BE2C (cell line): Measurements from ENCODE around the gene MTHFR.

ENCODE experiments used
- DNase-seq: peaks from one replicate; pipeline ENCODE4 v3.0.0-alpha.2; 2020
- H3K27me3 ChIP-seq: fragments of 250-450 bp; sonication (Bioruptor Pico); 2 replicates; pipeline ENCODE4 v1.5.1; 2020; ENCODE audit warnings: mild to moderate bottlenecking
- H3K36me3 ChIP-seq: fragments of 250-450 bp; sonication (Bioruptor Pico); 2 replicates; pipeline ENCODE4 v1.5.1; 2020; ENCODE audit warnings: mild to moderate bottlenecking
- H3K4me1 ChIP-seq: fragments of 250-450 bp; sonication (Bioruptor Pico); 2 replicates; pipeline ENCODE4 v1.5.1; 2020
- H3K4me3 ChIP-seq: 2 replicates; pipeline ENCODE4 v1.5.1; 2011; ENCODE audit warnings: low read depth, low read length
- H3K9me3 ChIP-seq: fragments of 250-450 bp; sonication (Bioruptor Pico); 2 replicates; pipeline ENCODE4 v1.5.1; 2020
- TF ChIP-seq, protein P1 (sequence below): IDR thresholded peaks from 2 replicates; pipeline ENCODE4 v1.5.1; 2012; ENCODE audit warnings: mild to moderate bottlenecking, low read depth, low read length

The MTHFR gene

DNA sequence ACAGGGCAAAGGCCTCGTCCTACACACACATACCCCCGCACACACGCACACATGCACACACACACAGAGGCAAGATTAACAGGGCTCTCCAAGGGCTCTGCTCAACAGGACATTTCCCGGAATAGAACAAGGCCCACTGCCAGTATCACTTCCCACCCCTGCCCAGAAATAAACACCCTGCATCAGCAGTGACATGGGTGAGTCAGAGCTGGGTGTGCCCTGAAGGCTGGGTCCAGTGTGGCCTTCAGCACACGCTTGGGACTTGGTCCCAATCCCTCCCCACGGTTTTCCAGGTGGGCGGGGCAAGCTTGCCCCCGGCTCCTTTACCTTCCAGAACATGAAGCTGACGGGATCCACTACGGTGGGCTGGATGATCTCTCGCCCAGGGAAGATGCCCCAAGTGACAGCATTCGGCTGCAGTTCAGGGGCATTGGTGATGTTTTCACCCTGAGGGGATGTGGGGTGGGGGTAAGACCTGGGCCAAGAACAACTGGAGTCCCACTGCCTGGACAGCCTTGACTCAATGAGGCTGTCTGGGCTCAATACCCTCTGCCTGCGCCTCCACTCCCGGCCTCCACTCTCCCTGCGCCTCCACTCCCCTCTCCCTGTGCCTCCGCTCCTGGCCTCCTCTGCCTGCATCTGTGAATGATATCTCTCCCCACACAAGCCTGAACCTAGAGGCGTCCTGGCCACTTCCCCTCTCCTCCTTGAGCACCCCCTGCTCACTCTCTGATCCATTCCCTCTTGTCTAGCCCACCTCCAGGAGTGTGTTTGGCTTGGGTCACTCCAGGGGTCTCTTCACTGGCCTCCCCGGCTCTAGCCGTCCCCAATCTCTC lies 14.7 kb downstream of the MTHFR start:
- no peaks in the 10 kb centered on the region for H3K4me1 ChIP-seq
- no peak overlapping the region for H3K4me3 ChIP-seq
- H3K36me3 ChIP-seq, result no peaks in the 10 kb centered on the region
- TF ChIP-seq, protein P1, sequence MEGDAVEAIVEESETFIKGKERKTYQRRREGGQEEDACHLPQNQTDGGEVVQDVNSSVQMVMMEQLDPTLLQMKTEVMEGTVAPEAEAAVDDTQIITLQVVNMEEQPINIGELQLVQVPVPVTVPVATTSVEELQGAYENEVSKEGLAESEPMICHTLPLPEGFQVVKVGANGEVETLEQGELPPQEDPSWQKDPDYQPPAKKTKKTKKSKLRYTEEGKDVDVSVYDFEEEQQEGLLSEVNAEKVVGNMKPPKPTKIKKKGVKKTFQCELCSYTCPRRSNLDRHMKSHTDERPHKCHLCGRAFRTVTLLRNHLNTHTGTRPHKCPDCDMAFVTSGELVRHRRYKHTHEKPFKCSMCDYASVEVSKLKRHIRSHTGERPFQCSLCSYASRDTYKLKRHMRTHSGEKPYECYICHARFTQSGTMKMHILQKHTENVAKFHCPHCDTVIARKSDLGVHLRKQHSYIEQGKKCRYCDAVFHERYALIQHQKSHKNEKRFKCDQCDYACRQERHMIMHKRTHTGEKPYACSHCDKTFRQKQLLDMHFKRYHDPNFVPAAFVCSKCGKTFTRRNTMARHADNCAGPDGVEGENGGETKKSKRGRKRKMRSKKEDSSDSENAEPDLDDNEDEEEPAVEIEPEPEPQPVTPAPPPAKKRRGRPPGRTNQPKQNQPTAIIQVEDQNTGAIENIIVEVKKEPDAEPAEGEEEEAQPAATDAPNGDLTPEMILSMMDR, result no peak
- no peaks in the 10 kb centered on the region for H3K9me3 ChIP-seq
- no peak for DNase-seq
- H3K27me3 ChIP-seq, result no peaks in the 10 kb centered on the region

DNA sequence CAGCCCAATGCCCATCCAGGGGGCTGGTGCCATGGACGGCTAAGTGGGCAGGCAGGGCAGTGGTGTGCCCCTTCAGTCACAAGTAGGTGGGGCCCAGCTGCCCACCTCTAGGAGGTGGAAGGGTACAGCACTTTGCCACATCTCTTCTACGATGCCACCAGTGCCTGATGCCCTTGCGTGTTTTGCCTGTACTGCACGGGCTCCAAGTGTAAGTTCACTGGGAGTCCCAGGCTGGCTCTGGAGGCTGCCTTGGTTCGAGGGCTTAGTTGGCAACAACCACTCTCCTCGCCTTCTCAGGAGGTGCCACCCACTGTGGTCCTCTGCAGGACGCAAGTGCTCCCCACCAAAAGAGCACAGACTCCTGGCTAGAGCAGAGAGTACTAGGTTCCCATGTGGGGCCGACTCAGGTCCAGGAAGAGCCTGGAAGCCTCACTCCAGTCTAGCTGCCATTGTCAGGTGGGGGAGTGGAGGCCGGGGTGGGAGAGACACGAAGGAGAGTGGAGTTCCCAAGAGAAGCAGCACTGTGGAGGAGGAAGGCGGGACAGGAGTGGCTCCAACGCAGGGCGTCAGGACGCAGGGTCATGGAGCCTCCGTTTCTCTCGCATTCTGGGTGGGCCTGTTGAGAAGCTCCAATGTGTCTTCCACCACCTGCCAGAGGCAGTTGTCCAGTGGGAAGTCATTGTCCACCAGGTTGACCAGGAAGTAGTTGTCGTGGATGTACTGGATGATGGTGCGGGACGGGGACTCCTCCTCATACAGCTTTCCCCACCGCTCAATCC lies 15.5 kb downstream of the MTHFR start:
- no peaks in the 10 kb centered on the region for H3K4me1 ChIP-seq
- no peaks in the 10 kb centered on the region for H3K27me3 ChIP-seq
- TF ChIP-seq, protein P1, result no peak
- H3K4me3 ChIP-seq, result no peak overlapping the region
- no peaks in the 10 kb centered on the region for H3K9me3 ChIP-seq
- no peaks in the 10 kb centered on the region for H3K36me3 ChIP-seq
- DNase-seq, result no peak

DNA sequence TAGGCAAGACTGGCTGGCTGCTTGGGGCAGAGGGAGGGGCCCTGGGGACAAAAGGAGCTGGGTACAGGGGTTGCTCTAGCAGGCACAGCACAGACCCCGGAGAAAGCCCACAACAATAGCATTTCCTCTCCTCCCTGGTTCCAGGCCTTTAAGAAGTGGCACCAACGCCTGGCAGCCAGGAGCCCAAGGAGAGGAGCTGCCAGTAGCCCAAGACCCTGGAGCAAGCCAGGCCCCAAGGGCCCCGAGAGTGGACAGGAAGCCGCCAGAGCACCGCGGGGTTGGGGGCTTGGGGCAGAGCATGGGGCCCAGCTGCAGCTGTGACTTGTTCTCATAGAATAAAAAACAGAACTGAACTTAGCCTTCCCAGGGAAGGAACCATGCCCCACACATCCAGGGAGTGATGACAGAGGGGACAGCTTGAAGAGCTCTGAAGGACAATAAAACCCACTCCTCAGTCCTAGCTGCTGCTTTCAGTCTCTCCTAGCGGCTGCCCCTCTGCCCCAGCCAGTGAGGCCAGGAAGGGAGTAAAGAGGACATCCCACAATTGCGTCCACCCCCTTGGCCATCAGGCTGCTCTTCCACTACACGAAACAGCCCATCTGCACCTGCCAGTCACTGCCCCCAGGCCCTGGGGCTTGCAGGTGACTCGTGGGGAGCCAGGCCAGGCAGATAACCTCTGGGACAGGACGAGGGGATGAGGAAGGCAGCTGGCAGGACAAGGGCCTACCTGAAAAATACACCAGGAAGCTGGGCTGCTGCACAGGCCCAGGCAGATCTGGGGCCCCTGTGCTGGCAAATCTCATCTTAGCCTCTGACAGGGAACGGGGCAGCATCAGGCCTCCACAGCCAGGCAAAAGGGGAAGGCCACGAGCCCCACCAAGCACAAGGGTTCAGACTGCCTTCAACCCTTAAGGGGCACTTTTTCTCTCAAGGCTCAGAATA lies 16.4 kb downstream of the MTHFR start:
- no peaks in the 10 kb centered on the region for H3K27me3 ChIP-seq
- TF ChIP-seq, protein P1, result no peak

DNA sequence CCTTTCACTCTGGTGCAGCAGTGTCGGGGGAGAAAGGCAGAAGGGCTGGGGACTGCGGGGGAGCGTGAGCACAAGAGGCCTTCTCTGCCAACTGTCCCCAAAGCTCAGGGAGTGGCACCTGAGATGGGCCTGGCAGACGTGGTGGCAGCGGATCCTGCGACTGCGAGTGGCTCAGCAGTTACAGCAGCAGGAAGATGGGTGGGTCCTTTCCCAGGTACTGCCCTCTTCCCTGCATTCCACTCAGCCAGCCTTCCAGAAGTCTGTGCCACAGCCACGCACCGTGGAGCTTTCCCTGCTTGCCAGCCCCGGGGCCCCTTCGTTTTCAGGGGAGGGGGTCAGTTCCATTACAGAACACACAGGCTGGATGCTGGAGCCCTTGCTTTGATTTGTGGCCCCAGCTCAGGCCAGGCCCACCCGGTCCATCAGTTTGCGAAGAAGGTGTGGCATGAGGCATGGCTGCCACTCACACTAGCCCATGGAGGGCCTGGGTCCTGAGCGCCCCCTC lies 17.2 kb downstream of the MTHFR start:
- Histone ChIP-seq H3K4me1 (no peaks in the 10 kb centered on the region), H3K4me3 (no peak overlapping the region), H3K9me3 (no peaks in the 10 kb centered on the region), H3K36me3 (no peaks in the 10 kb centered on the region), H3K27me3 (no peaks in the 10 kb centered on the region)
- DNase-seq, result no peak
- TF ChIP-seq, protein P1, result no peak

More for the DNA sequence above, 16.4 kb downstream of the MTHFR start:
- H3K9me3 ChIP-seq, result no peaks in the 10 kb centered on the region
- no peaks in the 10 kb centered on the region for H3K36me3 ChIP-seq
- H3K4me3 ChIP-seq, result no peak overlapping the region
- H3K4me1 ChIP-seq, result no peaks in the 10 kb centered on the region
- DNase-seq, result no peak

DNA sequence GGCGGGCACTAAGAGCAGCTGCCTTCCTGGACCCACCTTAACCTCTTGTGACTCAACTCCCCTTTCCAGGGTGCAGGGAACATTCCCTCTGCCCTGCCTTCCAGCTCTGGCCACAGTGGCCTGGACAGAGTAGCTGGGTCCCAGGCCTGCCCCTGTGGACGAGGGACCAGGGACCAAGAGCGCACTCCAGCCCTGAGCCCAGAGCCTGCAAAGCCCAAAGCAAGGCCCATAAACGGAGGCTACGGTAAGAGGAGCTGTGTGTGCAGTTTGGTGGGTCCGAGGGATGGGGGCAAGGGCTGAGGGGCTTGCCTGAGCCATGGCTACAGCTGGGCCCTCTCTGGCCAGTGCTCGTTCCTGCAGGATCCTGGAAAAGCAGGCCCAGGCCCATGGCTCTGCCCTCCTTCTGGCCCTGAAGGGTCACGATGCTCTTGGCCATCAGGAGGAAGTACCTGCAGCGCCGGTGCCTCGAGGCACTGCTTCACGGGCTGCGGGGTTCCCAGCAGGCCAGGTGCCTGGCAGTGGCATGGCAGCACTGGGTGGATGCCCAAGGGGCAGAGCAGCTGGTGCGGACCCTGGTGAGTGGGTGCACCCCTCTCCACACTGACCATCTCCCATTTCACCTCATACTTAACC lies 17.8 kb downstream of the MTHFR start:
- TF ChIP-seq, protein P1, result no peak
- Histone ChIP-seq H3K4me1 (no peaks in the 10 kb centered on the region), H3K4me3 (no peak overlapping the region)

More for the DNA sequence above, 17.8 kb downstream of the MTHFR start:
- DNase-seq, result no peak
- H3K27me3 ChIP-seq, result no peaks in the 10 kb centered on the region
- no peaks in the 10 kb centered on the region for H3K36me3 ChIP-seq
- no peaks in the 10 kb centered on the region for H3K9me3 ChIP-seq
